NB4 (cell line): ENCODE results near the gene SELENOS.

Experiments
- DNase-seq: peaks from one replicate; pipeline ENCODE4 v3.0.0; 2010; ENCODE audit warnings: low read depth
- H3K4me3 ChIP-seq: one replicate; pipeline ENCODE4 v1.5.1; 2011; ENCODE audit warnings: mild to moderate bottlenecking, low read depth, low read length, moderate library complexity
- MYC ChIP-seq: IDR thresholded peaks from 2 replicates; pipeline ENCODE4 v1.6.1; 2011; ENCODE audit warnings: low read depth, low read length
- POLR2A ChIP-seq: IDR thresholded peaks from 2 replicates; pipeline ENCODE4 v1.6.1; 2011; ENCODE audit warnings: mild to moderate bottlenecking; ENCODE audit not compliant: insufficient read length; ENCODE audit errors: extremely low read depth
- TF ChIP-seq, protein P1 (sequence below): IDR thresholded peaks from one replicate; pipeline ENCODE4 v1.5.1; 2012; ENCODE audit warnings: low read depth, low read length
- TF ChIP-seq, protein P2 (sequence below): IDR thresholded peaks from 2 replicates; pipeline ENCODE4 v1.6.1; 2011; ENCODE audit warnings: low read depth, low read length

The SELENOS gene

DNA sequence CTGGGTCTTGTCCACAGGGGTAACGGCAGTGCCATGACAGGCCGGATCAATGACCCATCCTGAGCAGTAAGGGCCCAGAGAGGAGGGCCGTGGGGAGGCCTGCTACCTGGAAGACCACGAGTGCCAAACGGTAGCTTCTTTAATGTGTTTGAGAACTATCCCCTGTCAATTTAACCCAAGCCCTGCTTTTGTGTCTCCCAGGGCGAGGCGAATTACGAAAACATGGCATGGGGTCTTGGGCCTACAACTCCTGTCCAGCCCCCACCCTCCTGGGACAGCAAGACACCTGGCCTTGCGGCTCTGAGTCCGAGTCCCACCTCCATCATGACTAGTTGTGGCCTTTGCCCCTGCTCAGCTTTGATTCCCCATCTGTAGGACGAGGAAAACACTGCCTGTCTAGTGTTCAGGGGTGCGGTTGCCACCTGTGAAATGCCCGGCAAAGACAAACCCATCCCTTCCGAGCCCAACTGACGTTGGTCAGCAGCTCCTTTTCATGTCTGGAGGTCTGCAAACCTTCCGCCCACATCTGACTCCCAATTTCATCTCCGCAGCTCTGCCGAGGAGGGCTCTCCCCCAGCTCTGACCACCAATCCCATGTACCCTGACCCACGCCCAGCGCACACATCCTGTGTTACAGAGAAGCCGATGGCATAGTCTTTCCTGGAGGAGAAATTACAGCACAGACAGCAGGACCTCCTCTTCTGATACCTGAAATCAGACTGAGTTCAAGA lies 46.7 kb upstream of the SELENOS start:
- DNase-seq = no peak
- no peak for TF ChIP-seq POLR2A
- TF ChIP-seq, protein P1, sequence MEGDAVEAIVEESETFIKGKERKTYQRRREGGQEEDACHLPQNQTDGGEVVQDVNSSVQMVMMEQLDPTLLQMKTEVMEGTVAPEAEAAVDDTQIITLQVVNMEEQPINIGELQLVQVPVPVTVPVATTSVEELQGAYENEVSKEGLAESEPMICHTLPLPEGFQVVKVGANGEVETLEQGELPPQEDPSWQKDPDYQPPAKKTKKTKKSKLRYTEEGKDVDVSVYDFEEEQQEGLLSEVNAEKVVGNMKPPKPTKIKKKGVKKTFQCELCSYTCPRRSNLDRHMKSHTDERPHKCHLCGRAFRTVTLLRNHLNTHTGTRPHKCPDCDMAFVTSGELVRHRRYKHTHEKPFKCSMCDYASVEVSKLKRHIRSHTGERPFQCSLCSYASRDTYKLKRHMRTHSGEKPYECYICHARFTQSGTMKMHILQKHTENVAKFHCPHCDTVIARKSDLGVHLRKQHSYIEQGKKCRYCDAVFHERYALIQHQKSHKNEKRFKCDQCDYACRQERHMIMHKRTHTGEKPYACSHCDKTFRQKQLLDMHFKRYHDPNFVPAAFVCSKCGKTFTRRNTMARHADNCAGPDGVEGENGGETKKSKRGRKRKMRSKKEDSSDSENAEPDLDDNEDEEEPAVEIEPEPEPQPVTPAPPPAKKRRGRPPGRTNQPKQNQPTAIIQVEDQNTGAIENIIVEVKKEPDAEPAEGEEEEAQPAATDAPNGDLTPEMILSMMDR = no peak
- TF ChIP-seq, protein P2, sequence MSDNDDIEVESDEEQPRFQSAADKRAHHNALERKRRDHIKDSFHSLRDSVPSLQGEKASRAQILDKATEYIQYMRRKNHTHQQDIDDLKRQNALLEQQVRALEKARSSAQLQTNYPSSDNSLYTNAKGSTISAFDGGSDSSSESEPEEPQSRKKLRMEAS = no peak
- TF ChIP-seq MYC = no peak
- no peak overlapping the region for H3K4me3 ChIP-seq

DNA sequence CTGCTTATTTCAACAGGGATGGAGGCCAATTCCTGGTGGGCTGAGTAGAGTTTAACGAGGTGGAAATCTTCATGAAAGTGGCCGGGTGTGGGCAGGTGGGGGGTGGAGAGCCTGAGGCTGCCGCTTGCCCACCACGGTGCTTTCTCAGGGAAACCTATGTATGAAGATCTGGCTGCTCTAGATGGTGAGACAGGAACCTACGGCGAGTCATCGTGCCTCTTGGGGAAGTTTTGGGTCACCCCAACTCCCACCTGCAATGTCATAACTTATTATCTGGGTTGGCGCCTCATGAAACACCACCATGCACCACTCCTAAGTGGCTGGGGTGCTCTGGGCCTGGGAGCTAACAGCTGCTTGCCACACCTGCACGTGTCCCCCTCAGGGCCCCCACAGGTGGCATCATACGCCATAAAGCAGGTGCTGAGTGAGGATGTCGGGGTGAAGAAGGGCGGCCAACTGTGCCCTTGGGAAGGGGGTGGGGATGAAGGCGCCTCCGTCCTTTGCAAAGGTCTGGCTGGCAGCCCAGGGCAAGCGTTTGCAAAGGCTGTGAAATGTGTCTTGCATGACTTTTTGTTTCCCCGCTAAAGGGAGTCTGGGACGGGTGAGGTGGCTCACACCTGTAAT lies 45.7 kb upstream of the SELENOS start:
- peak; percentile 75 for DNase-seq
- H3K4me3 ChIP-seq = no peak overlapping the region
- TF ChIP-seq, protein P1 = no peak
- no peak for TF ChIP-seq POLR2A
- TF ChIP-seq, protein P2 = no peak
- TF ChIP-seq MYC = no peak

DNA sequence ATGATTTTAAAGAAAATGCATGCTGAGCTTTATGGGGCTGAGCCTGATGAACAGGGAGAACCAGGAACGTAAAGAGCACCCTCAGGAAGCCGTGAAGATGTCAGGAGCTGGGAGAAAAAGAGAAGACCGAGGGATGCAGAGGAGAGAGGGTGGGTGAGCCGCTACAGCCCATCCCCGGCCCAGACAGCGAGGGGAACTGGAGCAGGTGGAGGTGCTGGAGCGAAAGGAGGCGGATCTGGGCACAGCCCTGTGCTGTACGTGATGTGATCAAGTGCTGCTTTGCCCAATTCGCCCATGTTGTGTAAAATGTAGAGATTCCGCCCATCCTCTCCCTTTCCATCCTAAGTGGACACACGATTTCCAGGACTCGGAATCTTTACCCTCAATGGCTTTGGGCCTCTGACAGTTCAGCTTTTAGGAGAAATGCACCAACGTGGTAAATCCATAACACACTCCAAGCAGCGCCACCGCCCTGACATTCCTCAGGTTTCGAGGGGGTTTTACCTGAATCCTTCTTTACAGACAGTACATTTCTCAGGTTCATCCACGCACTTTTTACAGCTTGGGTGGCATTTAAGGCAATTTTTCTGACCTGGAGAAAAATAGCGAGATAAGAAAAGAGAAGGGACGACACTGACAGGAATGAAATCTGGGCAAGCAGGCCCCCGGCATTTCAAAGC lies 44.9 kb upstream of the SELENOS start:
- no peak for DNase-seq
- H3K4me3 ChIP-seq = no peak overlapping the region
- TF ChIP-seq POLR2A (no peak), MYC (no peak)
- TF ChIP-seq, protein P2 = no peak
- TF ChIP-seq, protein P1 = no peak

DNA sequence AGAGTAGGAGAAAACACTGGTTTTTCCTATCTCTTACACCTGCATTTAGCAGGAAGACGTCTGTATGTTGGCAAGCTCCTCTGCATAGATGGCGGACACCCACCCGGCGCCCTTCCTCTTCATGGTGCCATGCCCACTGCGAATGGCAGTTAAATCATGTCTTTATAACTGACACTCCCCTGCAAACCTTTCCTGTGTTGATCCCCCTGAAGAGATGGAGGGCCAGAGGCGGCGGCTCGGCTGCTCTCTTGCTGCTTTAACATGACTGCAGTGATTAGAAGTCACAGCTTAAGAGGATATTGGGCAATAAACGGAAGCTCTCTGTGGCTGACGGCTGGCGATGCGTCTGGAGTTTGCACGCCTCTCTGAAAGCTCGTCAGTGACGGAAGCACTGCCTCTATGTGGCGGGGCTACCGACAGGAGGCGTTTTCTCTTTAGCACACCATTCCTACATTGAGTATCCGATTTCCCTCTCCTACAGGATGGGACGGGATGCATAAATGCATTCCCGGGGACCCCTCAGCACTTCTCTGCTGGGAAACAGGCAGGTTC lies 43.3 kb upstream of the SELENOS start:
- H3K4me3 ChIP-seq = no peak overlapping the region
- peak; percentile 95 for TF ChIP-seq MYC
- TF ChIP-seq, protein P2 = peak; percentile 90
- no peak for TF ChIP-seq POLR2A
- TF ChIP-seq, protein P1 = peak; percentile 82
- peak; percentile 99 for DNase-seq

DNA sequence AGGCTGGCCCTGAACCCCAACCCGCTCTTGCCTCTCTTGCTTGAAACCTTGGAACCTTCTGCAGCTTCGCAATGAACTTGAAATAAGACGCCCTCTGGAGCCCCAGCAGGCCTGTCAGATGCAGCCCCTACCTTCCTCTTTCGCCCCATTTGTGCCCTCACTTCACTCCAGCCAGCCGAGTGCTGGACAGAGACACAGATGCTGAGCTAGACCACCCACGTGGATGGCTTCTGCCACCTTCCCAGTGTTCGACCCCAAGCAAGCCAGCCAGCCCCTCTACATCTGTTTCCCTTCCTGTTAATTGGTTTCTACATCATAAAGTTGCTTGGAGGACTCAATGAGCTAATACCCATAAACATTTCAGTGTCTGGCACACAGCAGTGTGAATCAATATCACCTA lies 41.6 kb upstream of the SELENOS start:
- DNase-seq = peak; percentile 35
- H3K4me3 ChIP-seq = no peak overlapping the region
- TF ChIP-seq POLR2A (no peak), MYC (peak; percentile 65; the same call in 1 of the 2 replicates)
- TF ChIP-seq, protein P2 = peak; percentile 94
- TF ChIP-seq, protein P1 = no peak
